Measurements from ENCODE around the gene PCP4L1.
"Not testable (repeated sequence)": the region's sequence is repeated elsewhere in the genome, so short reads cannot be mapped to it uniquely, and the experiment has no call there.

PCP4L1 gene

DNA sequence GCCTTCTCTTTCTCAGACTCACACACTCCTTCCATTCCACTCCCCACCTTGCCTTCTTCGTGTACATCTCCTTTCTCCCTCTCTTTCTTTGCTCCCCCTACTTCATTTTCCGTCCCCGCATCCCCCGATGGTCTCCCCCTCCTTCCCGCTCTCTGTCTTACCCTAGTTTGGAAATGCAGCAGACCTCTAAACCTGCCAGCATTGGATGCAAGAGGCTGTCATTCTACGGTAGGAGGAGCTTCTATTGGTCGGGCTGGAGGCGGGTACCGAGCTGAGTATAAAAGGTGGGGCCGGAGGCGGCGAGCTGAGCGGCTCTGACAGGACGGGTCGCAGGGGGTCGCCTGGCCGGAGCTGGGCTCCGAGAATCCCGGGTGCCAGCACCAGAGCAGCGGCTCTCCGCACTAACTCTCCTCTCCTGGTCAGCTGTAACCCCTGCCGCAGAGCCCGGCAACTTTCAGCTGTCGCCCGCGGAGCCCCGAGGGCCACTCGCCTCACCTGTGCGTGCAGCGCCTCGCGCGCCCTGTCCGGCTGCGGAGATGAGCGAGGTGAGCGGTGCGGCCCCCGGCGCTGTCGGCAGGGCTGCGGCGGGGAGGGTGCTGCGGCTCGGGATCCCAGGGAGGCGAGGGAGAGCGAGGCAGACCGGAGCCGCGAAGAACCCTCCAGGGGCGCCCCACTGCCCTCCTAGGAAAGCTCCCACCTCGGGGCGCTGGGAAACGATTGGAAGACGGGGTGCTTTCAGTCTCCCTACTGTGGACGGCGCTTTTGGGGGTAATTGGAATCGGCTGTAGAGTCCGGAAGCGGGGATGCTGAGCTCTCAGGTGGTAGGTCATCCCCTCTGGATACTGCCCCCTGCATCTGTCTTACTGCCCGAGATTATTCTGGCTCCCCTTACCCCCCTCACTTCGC, at the start of gene PCP4L1:
Gene PCP4L1 (plus strand): TSS at position 307 of the 906 bp plus-strand sequence. CDS start 230 bp downstream, at position 537.
- DNase-seq = peak; percentile 73

GRCh38 chr1:161209790-161210409, 48.6 kb upstream of the PCP4L1 start:
- peak; percentile 82 for DNase-seq

GRCh38 chr1:161214369-161214768, 44.2 kb upstream of the PCP4L1 start:
- no peak for DNase-seq

GRCh38 chr1:161215076-161215475, 43.5 kb upstream of the PCP4L1 start, which contains the start of gene FCER1G:
TSS of gene FCER1G (plus strand) at chr1:161215295. CDS start at chr1:161215322, 27 bp downstream.
- DNase-seq = no peak

GRCh38 chr1:161216945-161217712, 41.4 kb upstream of the PCP4L1 start:
- no peak for DNase-seq

- no peak for DNase-seq
Measured at GRCh38 chr1:161217831-161218230, 40.7 kb upstream of the PCP4L1 start.

DNA sequence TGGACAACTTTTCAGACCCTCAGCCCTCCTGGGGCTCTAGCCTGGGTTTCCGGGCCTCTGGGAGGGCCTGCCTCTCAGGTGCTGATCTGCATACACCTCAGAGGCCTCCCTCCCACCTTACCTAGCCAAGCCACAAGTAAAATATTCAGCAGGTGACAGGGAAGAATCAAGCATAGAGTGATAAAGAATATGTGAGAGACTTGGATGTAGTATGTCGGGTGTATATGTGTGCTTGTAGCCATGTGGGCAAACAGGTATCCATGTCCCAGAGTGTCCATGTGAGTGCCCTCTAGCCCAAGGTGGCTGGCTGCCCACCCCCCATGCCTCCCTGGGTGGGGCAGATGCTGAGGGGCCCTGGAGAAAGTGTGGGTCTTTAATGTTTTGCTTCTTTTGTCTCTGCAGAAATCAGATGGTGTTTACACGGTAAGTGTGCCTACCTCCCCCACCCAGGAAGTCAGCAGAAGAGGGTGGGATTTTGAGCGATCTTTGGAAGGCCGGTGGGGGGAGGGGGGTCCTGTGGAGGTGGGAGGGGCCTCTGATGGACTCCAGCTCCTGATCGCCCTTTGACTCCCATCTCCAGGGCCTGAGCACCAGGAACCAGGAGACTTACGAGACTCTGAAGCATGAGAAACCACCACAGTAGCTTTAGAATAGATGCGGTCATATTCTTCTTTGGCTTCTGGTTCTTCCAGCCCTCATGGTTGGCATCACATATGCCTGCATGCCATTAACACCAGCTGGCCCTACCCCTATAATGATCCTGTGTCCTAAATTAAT, 40.1 kb upstream of the PCP4L1 start:
- DNase-seq = no peak

DNA sequence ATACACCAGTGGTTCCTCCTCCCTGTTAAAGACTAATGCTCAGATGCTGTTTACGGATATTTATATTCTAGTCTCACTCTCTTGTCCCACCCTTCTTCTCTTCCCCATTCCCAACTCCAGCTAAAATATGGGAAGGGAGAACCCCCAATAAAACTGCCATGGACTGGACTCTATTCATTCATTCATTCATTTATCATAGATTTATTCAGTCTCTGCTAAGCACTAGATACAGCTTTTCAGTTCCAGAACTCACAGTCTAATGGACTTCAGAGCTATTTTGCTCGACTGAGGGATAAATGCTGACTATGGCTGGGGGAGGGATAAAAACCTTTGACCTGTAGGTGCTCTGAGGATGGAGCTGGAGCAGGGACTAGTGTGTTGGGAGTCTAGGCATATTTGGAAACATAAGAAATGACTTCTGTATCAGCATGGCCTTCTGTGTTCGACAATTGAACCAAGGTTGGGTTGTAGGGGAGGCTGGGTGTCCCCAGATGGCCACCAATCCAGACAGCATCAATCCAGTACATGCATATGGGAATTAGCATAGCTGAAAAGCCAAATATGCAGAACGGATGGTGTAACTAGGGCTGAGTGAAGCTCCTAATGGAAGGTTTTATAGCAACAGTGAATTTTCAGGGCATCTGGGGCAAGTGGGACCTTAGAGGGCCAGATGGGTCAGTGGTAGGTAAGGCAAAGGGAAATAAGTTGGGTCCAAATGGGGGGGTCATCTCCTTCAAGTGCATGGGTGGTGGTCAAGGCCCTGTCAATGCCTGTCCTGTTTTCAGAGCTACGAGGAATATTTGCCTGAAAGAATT, 39.3 kb upstream of the PCP4L1 start:
- no peak for DNase-seq

DNA sequence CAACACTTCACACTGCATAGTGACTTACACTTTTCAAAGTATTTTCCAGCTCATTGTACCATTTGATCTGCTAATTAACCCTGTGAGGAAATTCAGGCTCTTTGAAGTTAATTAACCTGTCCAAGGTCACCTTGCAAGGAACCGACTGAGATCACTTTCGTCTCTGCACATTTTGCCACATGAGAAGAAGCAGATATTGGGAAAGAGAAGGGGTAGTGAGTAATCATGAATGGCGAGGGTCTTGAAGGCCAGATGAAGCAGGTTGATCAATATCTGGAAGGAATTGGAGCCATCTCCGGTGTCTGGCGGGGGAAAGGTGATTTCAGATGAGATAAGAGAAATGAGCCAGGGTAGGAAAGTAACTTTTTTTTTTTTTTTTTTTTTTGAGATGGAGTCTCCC, 38.5 kb upstream of the PCP4L1 start:
- no peak for DNase-seq

- DNase-seq = no peak
Measured at GRCh38 chr1:161222175-161223019, 36.1 kb upstream of the PCP4L1 start.

- DNase-seq = no peak
Measured at GRCh38 chr1:161223805-161224694, 34.5 kb upstream of the PCP4L1 start.

GRCh38 chr1:161224695-161225087, 33.9 kb upstream of the PCP4L1 start:
- not testable (repeated sequence) for DNase-seq

- DNase-seq = no peak
Measured at GRCh38 chr1:161225178-161225533, 33.4 kb upstream of the PCP4L1 start.

- DNase-seq = peak; percentile 89
Measured at GRCh38 chr1:161225534-161226319, 32.8 kb upstream of the PCP4L1 start, which contains the start of gene TOMM40L. TSS of gene TOMM40L (plus strand) at chr1:161226060. CDS start at chr1:161226490, 430 bp downstream.

- DNase-seq = no peak
Measured at GRCh38 chr1:161226320-161226711, 32.2 kb upstream of the PCP4L1 start.

DNA sequence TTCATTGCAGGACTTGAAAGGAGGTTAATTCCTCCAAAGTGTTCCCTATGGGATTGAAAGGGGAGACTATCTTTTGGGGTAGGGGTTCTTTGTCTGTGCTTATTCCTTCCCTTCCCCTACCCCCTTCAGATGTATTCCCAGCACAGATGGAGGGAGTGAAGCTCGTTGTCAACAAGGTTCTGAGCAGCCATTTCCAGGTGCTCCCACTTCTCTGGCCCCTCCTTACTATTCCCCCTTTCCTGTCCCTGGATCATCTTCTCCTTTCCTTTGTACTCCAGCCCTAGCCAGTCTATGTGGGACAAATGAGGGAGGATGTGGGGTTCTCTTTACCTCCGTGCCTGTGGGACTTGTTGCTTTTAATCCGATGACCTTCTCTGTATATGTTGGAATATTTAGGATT, 31.8 kb upstream of the PCP4L1 start:
- DNase-seq = no peak

- DNase-seq = peak; percentile 98
Measured at GRCh38 chr1:161227196-161227871, 31.2 kb upstream of the PCP4L1 start.

GRCh38 chr1:161228032-161228431, 30.5 kb upstream of the PCP4L1 start:
- DNase-seq = no peak

All from activated CD8-positive, alpha-beta memory T cell treated with anti-CD3 and anti-CD28 coated beads, Interleukin-2, amount 50 U/mL, for 48 hours (primary cell).